ENCODE results near the gene LPO. TPM values are rescaled to one million over a fixed set of nuclear protein-coding genes. Genes with fewer than 3 reads are reported as not detected.

Gene LPO
- total and polyA plus RNA-seq, 3 experiments from 2014 or later: not detected

GRCh38 chr17:58312021-58312630, 73.7 kb downstream of the LPO start:
- peaks cover 2 to 46% (median 6%) of the 10 kb centered on the region in 3 donors for H3K36me3 Mint-ChIP-seq
- H3K4me1 ChIP-seq (ENCODE audit: insufficient read depth, low read length): peaks cover 1% of the 10 kb centered on the region
- H3K27me3 ChIP-seq (ENCODE audit: insufficient read depth, low read length, poor library complexity, severe bottlenecking): no peaks in the 10 kb centered on the region
- peaks cover 4% of the 10 kb centered on the region for H3K36me3 ChIP-seq (ENCODE audit: insufficient read depth, low read length)
- no peaks in the 10 kb centered on the region for H3K9me3 Mint-ChIP-seq
- POLR2A ChIA-PET: interaction anchor here (0.6 kb wide), 1 partner anchor 14 kb away, joined by 3 read pairs; no protein-coding TSS in a partner anchor
- CTCF ChIA-PET: interaction anchor here (0.7 to 1.7 kb wide), 3 partner anchors 14 to 33 kb away, joined by 3 to 7 read pairs (median 3); no protein-coding TSS in a partner anchor
- no peak overlapping the region for H3K4me3 ChIP-seq (ENCODE audit: low read length)
- H3K27me3 Mint-ChIP-seq: no peaks in the 10 kb centered on the region
- no peaks in the 10 kb centered on the region for H3K9me3 ChIP-seq (ENCODE audit: low read length)
- peak overlapping the region in 1 of 8 donors; percentile 1 for H3K27ac Mint-ChIP-seq
- no peak for DNase-seq
- H3K4me1 Mint-ChIP-seq: peaks cover 0 to under 1% (median under 1%) of the 10 kb centered on the region in 3 donors
- H3K27ac ChIP-seq (ENCODE audit: low read depth, low read length): no peak overlapping the region
- peak overlapping the region in 1 of 7 donors; percentile 62 for H3K4me3 Mint-ChIP-seq

DNA sequence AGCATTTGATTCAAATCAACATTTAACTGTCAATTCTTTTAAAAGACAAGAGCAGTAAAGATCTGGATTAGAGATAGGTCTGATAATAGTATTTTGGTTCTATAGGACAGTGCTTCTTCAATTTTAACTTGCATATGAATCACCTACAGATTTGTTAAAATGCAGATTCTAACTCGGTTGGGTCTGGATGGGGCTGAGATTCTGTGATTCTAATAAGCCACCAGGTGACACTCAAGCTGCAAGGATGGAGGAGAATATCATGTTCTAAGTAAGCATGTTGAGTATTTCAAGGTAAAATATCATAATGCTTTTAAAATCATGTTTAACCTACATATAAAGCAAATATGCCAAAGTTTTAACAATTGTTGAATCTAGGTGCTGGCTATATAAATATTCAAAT, 74.4 kb downstream of the LPO start:
- Mint-ChIP-seq H3K27me3 (no peaks in the 10 kb centered on the region), H3K27ac (peak overlapping the region in 3 of 8 donors; percentile 18 to 33 (median 31)), H3K4me3 (no peak overlapping the region), H3K36me3 (peaks cover 0 to 43% (median 4%) of the 10 kb centered on the region in 3 donors), H3K9me3 (no peaks in the 10 kb centered on the region), H3K4me1 (peaks cover 7 to 8% (median 7%) of the 10 kb centered on the region in 3 donors)
- no peak for DNase-seq
- POLR2A ChIA-PET: no interaction called here
- peaks cover 8% of the 10 kb centered on the region for H3K4me1 ChIP-seq (ENCODE audit: insufficient read depth, low read length)
- H3K27me3 ChIP-seq (ENCODE audit: insufficient read depth, low read length, poor library complexity, severe bottlenecking): no peaks in the 10 kb centered on the region
- no peak overlapping the region for H3K4me3 ChIP-seq (ENCODE audit: low read length)
- H3K9me3 ChIP-seq (ENCODE audit: low read length): no peaks in the 10 kb centered on the region
- CTCF ChIA-PET: interaction anchor here (1.4 kb wide), 2 partner anchors 32 to 37 kb away, joined by 3 to 7 read pairs; no protein-coding TSS in a partner anchor
- H3K36me3 ChIP-seq (ENCODE audit: insufficient read depth, low read length): no peaks in the 10 kb centered on the region
- H3K27ac ChIP-seq (ENCODE audit: low read depth, low read length): no peak overlapping the region

- Mint-ChIP-seq H3K4me3 (no peak overlapping the region), H3K9me3 (no peaks in the 10 kb centered on the region), H3K27me3 (no peaks in the 10 kb centered on the region), H3K27ac (peak overlapping the region in 6 of 8 donors; percentile 38 to 83 (median 56)), H3K4me1 (peaks cover 9 to 16% (median 11%) of the 10 kb centered on the region in 3 donors), H3K36me3 (peaks cover 0 to 38% (median 4%) of the 10 kb centered on the region in 3 donors)
- Histone ChIP-seq H3K27ac (ENCODE audit: low read depth, low read length) (no peak overlapping the region), H3K4me1 (ENCODE audit: insufficient read depth, low read length) (peaks cover 13% of the 10 kb centered on the region), H3K27me3 (ENCODE audit: insufficient read depth, low read length, poor library complexity, severe bottlenecking) (no peaks in the 10 kb centered on the region), H3K36me3 (ENCODE audit: insufficient read depth, low read length) (no peaks in the 10 kb centered on the region), H3K9me3 (ENCODE audit: low read length) (no peaks in the 10 kb centered on the region), H3K4me3 (ENCODE audit: low read length) (no peak overlapping the region)
- ChIA-PET POLR2A (interaction anchor here (0.7 kb wide), 1 partner anchor 38 kb away, joined by 3 read pairs; the partner anchor contains the start of gene SUPT4H1), CTCF (interaction anchor here (1.1 to 15.4 kb wide), 5 partner anchors 9 to 102 kb away, joined by 3 to 504 read pairs (median 6); partner anchors contain the start of genes RNF43 and TSPOAP1)
- DNase-seq: no peak
These were observed 75.7 kb downstream of the LPO start for GRCh38 chr17:58313815-58314705.

GRCh38 chr17:58314706-58315015, 76.3 kb downstream of the LPO start:
- peak overlapping the region in 2 of 8 donors; percentile 56 to 68 for H3K27ac Mint-ChIP-seq

DNA sequence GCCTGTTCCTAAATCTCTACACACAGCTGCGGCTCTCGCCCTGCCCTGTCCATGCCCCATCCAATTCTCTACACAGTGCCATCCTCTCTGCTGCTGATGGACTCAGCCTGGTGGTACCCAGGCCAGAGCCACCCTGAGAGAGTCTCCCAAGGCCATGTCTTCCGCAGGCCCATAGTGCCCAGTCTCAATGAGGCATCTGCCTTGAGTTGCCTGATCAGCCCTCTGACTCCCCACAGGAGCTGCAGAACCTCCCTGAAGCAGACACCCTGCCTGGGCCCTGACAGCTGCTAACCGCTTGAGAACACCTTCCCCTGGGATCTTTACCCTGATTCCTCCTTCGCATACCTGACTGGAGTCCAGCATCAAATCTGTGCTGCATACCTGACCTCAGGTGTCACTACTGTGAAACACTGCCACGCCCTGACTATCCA, 76.9 kb downstream of the LPO start:
- no peaks in the 10 kb centered on the region for H3K9me3 Mint-ChIP-seq
- no peaks in the 10 kb centered on the region for H3K27me3 ChIP-seq (ENCODE audit: insufficient read depth, low read length, poor library complexity, severe bottlenecking)
- POLR2A ChIA-PET: interaction anchor here (1.2 kb wide), 1 partner anchor 13 kb away, joined by 3 read pairs; the partner anchor contains the start of gene TSPOAP1
- no peak for DNase-seq
- H3K4me3 Mint-ChIP-seq: no peak overlapping the region
- H3K36me3 Mint-ChIP-seq: peaks cover 0 to 34% (median 5%) of the 10 kb centered on the region in 3 donors
- no peak overlapping the region for H3K4me3 ChIP-seq (ENCODE audit: low read length)
- H3K4me1 Mint-ChIP-seq: peaks cover 9 to 16% (median 11%) of the 10 kb centered on the region in 3 donors
- H3K4me1 ChIP-seq (ENCODE audit: insufficient read depth, low read length): peaks cover 13% of the 10 kb centered on the region
- no peaks in the 10 kb centered on the region for H3K27me3 Mint-ChIP-seq
- H3K27ac ChIP-seq (ENCODE audit: low read depth, low read length): no peak overlapping the region
- CTCF ChIA-PET: interaction anchor here (1.1 to 15.4 kb wide), 7 partner anchors 10 to 173 kb away, joined by 3 to 504 read pairs (median 23); partner anchors contain the start of genes HSF5, RNF43, SUPT4H1 and TSPOAP1
- no peaks in the 10 kb centered on the region for H3K9me3 ChIP-seq (ENCODE audit: low read length)
- H3K27ac Mint-ChIP-seq: peak overlapping the region in 5 of 8 donors; percentile 13 to 78 (median 23)
- H3K36me3 ChIP-seq (ENCODE audit: insufficient read depth, low read length): no peaks in the 10 kb centered on the region

More at GRCh38 chr17:58314706-58315015, 76.3 kb downstream of the LPO start:
- H3K4me1 ChIP-seq (ENCODE audit: insufficient read depth, low read length): peaks cover 13% of the 10 kb centered on the region
- POLR2A ChIA-PET: interaction anchor here (0.7 kb wide), 1 partner anchor 37 kb away, joined by 3 read pairs; the partner anchor contains the start of gene SUPT4H1
- peaks cover 0 to 36% (median 5%) of the 10 kb centered on the region in 3 donors for H3K36me3 Mint-ChIP-seq
- H3K27me3 Mint-ChIP-seq: no peaks in the 10 kb centered on the region
- H3K27me3 ChIP-seq (ENCODE audit: insufficient read depth, low read length, poor library complexity, severe bottlenecking): no peaks in the 10 kb centered on the region
- DNase-seq: no peak
- CTCF ChIA-PET: interaction anchor here (1.1 to 15.4 kb wide), 4 partner anchors 9 to 101 kb away, joined by 3 to 504 read pairs (median 52); partner anchors contain the start of genes RNF43 and TSPOAP1
- no peak overlapping the region for H3K4me3 ChIP-seq (ENCODE audit: low read length)
- no peak overlapping the region for H3K4me3 Mint-ChIP-seq
- no peaks in the 10 kb centered on the region for H3K9me3 Mint-ChIP-seq
- H3K9me3 ChIP-seq (ENCODE audit: low read length): no peaks in the 10 kb centered on the region
- no peaks in the 10 kb centered on the region for H3K36me3 ChIP-seq (ENCODE audit: insufficient read depth, low read length)
- no peak overlapping the region for H3K27ac ChIP-seq (ENCODE audit: low read depth, low read length)
- peaks cover 9 to 16% (median 11%) of the 10 kb centered on the region in 3 donors for H3K4me1 Mint-ChIP-seq

DNA sequence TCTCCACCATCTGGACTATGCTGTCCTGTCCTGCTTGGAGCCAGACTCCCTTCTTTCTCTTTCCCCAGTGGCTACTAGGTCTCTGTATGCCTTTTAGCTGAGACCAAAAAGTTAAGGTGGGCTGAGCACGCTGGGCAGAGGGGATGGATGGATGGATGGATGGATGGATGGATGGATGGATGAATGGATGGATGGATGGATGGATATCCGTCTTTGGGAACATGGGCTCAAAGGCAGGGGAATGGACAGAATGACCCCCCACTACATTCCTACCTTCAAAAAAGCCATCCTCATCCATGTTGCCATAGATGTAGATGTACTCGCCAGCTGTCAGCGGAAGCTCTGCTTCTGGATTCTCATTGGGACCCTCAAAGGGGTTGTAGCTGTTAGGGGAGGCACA, 77.4 kb downstream of the LPO start:
- ChIA-PET POLR2A (interaction anchor here (0.9 to 1.2 kb wide), 2 partner anchors 12 to 29 kb away, joined by 3 read pairs; partner anchors contain the start of gene TSPOAP1), CTCF (interaction anchor here (1.1 to 15.4 kb wide), 10 partner anchors 10 to 172 kb away, joined by 3 to 504 read pairs (median 23); partner anchors contain the start of genes HSF5, RNF43, SUPT4H1 and TSPOAP1)
- Mint-ChIP-seq H3K27me3 (no peaks in the 10 kb centered on the region), H3K36me3 (peaks cover 0 to 36% (median 5%) of the 10 kb centered on the region in 3 donors), H3K4me1 (peaks cover 9 to 17% (median 11%) of the 10 kb centered on the region in 3 donors), H3K9me3 (no peaks in the 10 kb centered on the region), H3K27ac (peak overlapping the region in 4 of 8 donors; percentile 13 to 61 (median 20)), H3K4me3 (no peak overlapping the region)
- H3K4me1 ChIP-seq (ENCODE audit: insufficient read depth, low read length): peaks cover 13% of the 10 kb centered on the region
- H3K27ac ChIP-seq (ENCODE audit: low read depth, low read length): no peak overlapping the region
- H3K36me3 ChIP-seq (ENCODE audit: insufficient read depth, low read length): no peaks in the 10 kb centered on the region
- H3K4me3 ChIP-seq (ENCODE audit: low read length): no peak overlapping the region
- no peak for DNase-seq
- no peaks in the 10 kb centered on the region for H3K27me3 ChIP-seq (ENCODE audit: insufficient read depth, low read length, poor library complexity, severe bottlenecking)
- no peaks in the 10 kb centered on the region for H3K9me3 ChIP-seq (ENCODE audit: low read length)

GRCh38 chr17:58316260-58316960, 78.0 kb downstream of the LPO start:
- H3K4me1 ChIP-seq (ENCODE audit: insufficient read depth, low read length): peaks cover 13% of the 10 kb centered on the region
- Mint-ChIP-seq H3K27me3 (no peaks in the 10 kb centered on the region), H3K27ac (peak overlapping the region in 3 of 8 donors; percentile 61 to 69 (median 68)), H3K9me3 (no peaks in the 10 kb centered on the region), H3K36me3 (peaks cover 0 to 39% (median 5%) of the 10 kb centered on the region in 3 donors), H3K4me1 (peaks cover 9 to 20% (median 11%) of the 10 kb centered on the region in 3 donors), H3K4me3 (no peak overlapping the region)
- peak in 1 of 5 donors; percentile 44 for DNase-seq
- POLR2A ChIA-PET: interaction anchor here (0.9 to 3.1 kb wide), 8 partner anchors 11 to 101 kb away, joined by 3 to 72 read pairs (median 27); partner anchors contain the start of genes RNF43, SUPT4H1 and TSPOAP1
- H3K36me3 ChIP-seq (ENCODE audit: insufficient read depth, low read length): no peaks in the 10 kb centered on the region
- CTCF ChIA-PET: interaction anchor here (1.0 to 15.4 kb wide), 23 partner anchors 10 to 309 kb away, joined by 3 to 504 read pairs (median 9); partner anchors contain the start of genes HSF5, RNF43, SRSF1 and SUPT4H1
- H3K27me3 ChIP-seq (ENCODE audit: insufficient read depth, low read length, poor library complexity, severe bottlenecking): no peaks in the 10 kb centered on the region
- no peaks in the 10 kb centered on the region for H3K9me3 ChIP-seq (ENCODE audit: low read length)
- H3K27ac ChIP-seq (ENCODE audit: low read depth, low read length): no peak overlapping the region
- H3K4me3 ChIP-seq (ENCODE audit: low read length): no peak overlapping the region

Measured in CD8-positive, alpha-beta memory T cell (primary cell).